COR-L47 (cell line): Measurements from ENCODE around the gene AAMP.
"Not testable (repeated sequence)": the region's sequence is repeated elsewhere in the genome, so short reads cannot be mapped to it uniquely, and the experiment has no call there.

ENCODE experiments used
- DNase-seq: peaks from one replicate; lab custom pipeline; 2025; lab: John Stamatoyannopoulos, UW

Gene AAMP

DNA sequence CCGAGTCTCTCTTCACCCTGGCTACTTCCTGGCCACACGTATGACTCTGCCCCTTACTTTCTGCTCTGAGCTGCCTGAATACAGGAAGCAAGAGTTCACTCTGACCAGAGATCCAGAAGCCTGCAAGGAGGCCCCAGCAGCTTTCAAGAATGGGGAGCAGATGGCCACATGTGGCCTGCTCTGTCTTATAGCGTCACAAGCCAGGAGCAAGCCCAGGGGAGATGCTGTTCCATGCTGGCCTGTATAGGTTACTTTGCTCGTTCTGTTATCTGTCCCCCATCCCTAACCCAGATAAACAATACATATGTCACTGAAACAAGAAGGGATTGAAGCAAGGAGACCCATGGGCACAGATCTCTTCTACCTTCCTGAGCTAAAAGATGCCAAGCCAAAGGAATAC is 4.6 kb upstream of the AAMP start:
- no peak for DNase-seq

DNA sequence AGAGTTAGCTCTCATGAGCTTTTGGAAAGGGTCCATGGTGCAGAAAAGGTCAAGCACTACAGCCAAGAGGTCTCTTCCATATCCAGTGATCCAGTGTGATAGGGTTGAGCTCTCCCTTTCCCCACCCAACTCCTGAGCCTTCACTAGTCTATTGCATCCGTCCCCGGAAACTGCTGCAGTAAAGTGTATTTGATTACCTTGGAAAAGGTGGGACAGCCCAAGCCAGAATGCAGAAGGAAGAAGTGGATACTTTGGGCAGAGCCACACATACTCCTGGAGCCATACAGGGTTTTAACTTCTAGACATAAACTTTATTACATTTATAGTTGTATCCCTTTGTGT is 3.9 kb upstream of the AAMP start:
- no peak for DNase-seq

DNA sequence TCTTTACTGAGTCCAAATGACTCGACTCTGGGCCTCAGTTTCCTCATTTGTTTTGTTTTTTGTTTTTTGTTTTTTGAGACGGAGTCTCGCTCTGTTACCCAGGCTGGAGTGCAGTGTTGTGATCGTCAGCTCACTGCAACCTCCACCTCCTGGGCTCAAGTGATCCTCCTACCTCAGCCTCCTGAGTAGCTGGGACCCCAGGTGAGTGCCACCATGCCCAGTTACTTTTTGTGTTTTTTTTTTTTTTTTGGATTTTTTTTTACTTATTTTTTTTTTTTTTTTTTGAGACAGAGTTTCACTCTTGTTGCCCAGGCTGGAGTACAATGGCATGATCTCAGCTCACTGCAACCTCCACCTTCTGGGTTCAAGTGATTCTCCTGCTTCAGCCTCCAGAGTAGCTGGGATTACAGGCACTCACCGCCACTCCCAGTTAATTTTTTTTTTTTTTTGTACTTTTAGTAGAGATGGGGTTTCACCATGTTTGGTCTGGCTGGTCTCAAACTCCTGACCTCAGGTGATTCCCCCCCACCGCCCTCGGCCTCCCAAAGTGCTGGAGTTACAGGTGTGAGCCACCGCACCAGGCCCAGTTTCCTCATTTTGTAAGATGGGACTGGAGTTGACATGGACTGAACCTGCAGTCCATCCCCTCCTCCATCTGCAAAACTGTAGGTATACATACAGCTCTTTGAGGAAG is 3.4 kb upstream of the AAMP start:
- not testable (repeated sequence) for DNase-seq

DNA sequence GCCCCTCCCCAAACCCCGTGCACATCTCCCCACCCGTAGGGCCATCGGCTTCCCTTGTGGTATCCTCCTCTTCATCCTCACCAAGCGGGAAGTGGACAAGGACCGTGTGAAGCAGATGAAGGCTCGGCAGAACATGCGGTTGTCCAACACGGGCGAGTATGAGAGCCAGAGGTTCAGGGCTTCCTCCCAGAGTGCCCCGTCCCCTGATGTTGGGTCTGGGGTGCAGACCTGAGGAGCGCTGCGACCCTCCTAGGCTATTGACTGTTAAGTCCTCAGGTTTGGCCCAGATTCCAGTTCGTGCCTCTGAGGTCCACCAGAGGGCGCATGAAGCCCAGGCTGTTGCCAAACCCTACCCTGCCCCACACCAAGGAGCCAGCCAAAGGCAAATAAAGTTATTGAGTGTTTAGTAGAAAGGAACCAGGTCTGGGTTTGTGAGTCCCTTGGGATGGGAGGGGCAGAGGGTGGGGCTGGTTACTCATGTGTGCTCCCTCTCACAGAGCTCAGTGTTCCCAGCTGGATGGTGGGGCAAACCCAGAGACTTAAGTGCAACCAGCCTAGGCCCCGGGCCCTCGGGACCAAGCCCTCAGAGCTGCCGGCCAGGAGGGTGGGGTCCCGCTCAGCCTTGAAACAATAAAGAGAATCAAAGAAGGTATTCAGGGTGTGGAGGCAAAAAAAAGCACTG is 2.7 kb upstream of the AAMP start:
- peak; percentile 77 for DNase-seq

DNA sequence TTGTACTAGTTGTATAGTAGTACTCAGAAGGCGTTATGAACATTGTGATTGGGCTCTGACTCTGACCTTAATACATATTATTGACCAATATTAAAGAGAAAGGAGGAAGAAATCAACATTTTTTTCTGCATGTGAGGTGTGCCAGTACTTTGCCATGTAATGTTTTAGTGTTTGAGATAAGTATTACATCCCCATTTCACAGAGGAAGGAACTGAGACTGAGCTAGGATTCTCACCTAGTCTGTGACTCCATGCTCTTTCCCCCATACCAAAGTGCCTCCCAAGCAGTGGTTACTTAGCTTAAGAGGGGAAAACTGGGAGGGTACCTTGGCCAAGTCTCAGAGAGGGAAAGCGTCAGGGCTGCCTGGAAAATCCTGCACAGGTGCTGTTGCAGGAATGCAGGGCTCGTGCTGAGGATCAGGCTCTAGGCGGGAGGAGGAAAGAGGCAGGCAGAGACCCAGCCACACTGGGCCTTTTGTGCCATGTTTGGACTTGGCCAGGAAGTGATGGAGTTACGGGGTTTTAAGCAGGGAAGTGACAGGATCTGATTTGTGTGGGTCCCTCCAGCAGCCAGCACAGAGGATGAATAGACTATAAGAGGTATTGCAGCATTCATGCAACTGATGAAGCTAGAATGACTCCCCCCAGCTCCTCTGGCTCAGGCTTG is 2.1 kb upstream of the AAMP start:
- DNase-seq: no peak

DNA sequence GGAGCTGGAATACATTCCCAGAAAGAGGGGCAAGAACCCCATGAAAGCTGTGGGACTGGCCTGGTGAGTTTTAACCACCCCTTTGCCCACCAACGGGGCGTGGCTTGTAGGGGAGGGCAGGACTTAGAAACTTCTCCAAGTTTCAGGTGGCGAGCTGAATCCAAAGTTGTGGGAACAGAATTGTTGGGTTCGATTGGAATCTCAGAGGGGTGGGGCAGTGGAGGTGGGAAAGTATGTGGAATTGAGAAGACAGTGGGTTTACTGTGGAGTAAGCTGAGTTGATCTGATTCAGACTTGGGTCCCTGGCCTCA is 1.5 kb upstream of the AAMP start:
- no peak for DNase-seq

DNA sequence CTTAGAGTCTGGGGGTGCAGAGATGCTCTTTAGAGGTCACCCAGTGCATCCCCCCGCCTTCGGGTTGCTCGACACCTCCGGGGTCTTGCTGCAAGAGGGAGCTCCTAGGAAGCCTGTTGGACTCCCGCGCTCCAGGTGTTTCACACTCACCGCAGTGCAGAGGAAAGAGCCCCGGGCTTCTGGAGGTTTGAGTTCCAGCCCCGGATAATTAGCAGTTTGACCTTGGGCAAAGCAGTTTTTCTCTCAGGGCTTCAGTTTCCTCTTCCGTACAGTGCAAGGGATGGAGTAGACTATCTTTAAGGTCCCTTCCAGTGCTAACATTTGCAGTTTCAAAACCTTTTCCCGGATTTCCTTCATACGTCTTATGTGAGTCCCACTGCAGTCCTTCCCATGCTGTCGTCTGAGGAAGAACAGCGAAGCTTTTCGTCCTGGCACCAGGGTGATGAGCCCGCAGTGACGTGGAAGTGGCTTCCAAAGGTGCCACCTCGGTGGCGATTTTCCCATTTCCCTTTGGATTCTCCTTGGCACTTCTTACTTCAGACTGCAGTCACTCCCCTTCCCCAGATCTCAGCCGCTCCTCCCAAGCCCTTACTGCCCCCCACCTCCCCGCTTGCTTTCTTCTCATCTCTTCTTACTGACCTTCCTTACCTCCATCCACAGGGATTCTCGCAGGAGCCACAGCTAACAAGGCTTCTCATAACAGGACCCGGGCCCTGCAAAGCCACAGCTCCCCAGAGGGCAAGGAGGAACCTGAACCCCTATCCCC is 967 bp upstream of the AAMP start:
- DNase-seq: no peak

DNA sequence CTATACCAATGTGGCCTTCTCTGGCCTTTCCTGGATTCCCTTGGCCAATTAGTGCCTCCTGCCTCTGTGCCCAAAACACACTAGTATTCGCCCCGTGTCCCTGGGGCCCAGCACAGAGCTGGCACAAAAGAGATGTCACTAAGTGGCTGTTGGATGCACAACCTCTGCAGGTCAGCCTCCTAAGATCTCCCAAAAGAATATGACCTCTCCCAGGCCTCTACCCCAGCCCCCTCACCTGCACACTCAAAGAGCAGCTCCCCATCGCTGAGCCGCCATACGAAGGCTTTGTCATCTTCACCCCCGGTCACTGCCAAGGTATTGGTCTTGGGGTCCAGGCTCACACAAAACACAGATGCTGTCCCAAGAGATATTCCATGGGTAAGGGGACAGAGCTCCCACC is 2.7 kb downstream of the AAMP start:
- no peak for DNase-seq

DNA sequence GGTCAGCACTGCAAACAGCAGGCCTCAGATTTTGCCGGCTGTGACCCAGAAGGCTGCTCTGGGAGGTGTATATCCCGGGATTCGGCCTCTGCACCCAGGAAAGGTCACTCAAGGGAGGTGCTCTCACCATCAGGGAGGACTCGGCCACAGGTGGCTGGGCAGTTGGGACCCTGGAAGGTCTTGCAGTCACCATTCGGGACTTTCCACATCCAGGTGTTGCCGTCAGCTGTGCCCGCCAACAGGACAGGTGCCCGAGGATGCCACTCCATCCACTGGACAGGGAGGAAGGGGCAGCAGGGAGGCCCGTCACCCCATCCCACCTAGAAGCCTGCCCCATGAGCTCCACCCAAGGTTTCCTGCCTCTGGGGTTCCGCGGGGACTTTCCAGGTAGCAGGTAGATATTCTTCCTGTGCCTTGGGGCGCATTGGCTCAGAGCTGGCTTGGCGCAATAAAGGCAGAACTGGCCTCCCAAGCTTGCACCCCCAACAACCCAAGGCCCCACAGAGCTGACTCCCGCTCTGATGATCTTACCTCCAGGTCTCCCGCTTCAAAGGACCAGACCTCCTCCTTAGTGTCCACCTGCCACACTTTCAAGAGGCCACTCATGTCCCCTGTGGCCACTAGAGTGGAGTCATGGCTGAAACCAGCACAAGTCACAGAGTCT is 3.5 kb downstream of the AAMP start:
- DNase-seq: no peak

DNA sequence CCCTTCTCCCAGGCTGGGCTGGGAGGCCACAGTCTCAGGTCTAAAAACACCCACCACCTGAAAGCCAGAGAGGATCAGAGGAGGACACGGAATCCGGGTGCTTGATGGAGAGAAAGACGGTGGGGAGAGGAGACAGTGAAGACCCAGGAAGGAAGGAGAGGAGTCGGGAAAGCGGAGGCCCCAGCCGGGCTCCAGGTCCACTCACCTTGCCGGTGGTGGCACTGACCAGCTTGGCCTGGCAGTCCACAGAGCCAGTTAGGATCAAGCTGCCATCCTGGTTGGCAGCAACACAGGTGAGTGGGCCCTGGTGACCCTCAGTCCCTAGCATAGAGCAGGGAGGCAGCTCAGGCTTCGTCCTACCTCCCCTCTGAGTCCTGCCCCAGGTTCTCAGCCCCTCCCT is 4.3 kb downstream of the AAMP start:
- no peak for DNase-seq

DNA sequence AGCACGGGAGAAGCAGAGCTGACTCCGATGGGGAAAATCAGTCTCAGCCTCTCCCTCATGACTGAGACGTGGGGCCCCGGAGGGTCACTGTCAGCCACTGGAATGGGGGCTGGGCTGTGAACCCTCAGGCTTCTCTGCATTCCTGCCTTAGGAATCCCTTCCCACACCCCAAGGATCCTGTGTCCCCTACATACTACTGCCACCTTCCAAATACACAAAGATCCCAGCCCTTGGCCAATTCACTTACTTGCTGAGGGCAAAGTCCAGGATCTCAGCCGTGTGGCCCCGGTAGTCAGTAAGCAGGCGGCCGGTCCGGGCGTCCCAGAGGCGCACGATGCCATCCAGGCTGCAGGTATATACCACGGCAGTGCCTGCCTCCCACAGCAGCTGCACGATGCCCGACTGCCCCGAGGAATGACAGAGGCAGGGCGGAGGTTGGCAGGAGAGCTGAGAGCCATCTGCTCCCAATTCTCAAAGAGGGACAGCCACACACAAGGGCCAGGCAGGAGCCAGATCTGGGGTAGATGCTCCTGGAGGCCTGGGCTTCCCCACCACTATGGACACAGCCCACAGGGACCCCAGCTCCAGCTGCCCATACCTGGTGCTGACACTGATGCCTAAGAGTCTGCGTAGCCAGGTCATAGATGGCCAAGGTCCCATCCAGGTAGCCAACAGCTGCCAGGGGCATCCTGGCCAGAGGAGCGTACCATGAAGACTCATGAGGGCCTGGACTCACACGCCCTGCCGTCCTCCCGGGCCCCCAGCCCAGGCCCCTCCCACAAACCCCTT is 5.0 kb downstream of the AAMP start:
- DNase-seq: no peak

DNA sequence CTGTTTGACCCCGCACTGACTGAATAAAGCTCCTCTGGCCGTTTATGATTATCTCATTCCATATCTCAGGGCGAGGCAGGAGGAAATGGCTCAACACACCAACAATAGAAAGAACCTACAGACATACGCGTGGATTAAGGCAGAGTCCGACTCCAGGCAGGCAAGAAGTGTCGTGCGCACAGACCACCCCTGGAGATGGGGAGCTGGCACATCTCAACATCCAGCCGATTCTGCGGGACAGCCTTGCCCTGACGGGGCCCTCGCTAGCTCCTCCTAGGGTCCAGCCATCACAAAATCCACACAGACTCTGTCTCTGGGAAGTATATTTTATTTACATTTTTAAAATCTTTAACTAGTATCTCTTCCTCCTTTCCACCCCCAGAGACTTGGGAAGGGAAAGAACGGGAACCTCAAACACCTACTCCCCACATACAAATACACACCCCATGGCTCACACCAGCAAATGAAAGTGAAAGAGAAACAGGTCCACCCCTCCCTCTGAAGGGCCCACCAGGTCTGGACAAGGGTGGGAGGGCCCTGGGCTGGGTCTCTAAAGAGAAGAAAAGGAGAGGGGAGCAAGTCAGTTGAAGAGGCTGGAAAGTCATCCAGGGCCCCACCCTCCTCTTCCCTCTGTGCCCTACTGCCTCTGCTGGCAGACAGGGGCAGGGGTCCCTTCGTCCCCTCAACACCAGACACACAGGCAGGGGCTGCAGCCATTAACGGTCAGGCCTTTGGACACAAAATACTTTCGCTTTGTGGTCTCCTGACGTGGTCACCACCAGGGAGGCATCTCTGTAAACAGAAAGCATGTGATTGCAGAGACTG is 5.9 kb downstream of the AAMP start:
- no peak for DNase-seq

DNA sequence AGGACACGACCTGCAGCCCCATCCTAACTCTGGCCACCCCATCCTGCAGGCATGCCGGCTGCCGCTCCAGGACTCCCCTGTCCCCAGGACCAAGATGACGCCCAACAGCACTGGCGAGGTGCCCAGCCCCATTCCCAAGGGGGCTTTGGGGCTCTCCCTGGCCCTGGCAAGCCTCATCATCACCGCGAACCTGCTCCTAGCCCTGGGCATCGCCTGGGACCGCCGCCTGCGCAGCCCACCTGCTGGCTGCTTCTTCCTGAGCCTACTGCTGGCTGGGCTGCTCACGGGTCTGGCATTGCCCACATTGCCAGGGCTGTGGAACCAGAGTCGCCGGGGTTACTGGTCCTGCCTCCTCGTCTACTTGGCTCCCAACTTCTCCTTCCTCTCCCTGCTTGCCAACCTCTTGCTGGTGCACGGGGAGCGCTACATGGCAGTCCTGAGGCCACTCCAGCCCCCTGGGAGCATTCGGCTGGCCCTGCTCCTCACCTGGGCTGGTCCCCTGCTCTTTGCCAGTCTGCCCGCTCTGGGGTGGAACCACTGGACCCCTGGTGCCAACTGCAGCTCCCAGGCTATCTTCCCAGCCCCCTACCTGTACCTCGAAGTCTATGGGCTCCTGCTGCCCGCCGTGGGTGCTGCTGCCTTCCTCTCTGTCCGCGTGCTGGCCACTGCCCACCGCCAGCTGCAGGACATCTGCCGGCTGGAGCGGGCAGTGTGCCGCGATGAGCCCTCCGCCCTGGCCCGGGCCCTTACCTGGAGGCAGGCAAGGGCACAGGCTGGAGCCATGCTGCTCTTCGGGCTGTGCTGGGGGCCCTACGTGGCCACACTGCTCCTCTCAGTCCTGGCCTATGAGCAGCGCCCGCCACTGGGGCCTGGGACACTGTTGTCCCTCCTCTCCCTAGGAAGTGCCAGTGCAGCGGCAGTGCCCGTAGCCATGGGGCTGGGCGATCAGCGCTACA is 7.0 kb downstream of the AAMP start:
- DNase-seq: no peak

DNA sequence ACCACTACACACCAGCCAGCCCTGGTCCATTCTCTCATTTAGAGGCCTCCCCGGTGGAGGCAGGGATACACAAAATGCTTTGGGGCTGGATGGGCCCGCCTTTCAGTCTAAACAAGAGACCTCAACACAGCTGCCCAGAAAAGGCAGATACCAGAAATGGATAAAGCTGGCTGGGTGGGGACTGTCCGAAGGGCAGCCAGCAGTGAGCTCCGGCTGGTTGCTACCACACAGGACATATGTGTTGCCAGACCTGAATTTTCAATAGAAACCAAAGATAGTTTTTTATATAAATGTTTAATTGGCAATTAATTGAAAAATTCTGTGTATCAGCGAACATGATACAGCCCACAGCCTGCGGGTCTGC is 7.7 kb downstream of the AAMP start:
- no peak for DNase-seq

DNA sequence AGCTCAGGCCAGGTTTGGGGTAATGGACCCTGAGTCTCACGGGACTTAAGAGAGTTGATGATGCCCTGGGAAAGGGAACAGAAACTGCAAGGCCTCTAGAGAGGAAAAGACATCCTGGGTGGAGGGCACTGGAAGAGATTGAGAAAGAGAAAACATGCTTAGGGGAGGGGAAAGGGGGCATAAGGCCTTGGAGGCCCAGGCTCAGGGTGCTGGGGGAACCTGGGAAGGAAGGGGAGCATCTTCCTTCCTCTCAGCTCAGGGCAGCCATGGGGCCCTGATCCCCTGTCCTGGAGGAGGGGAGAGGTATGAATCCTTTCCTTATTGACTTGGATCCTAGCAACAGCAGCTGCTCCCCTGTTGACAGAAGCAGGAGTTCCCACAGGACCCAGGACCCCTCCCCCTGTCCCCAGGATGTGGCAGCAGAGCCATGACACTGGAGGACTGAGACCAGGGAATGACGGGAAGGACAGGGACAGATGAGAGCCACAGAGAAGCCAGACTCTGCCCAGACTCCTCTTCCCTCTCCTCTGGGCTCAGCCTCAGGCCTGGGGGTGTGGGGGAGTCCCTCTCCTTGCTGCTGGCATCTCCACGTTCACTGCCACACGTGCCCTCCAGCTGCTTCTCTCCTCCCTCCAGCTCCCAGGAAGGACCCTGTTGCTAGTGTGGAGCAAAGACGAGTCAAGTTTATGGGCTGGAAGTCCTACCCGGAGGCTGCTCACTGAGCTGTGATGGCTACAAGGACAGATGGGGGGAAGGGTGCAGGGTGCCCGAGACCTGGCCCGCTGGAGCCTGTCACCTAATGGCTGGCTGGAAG is 8.3 kb downstream of the AAMP start:
- no peak for DNase-seq

DNA sequence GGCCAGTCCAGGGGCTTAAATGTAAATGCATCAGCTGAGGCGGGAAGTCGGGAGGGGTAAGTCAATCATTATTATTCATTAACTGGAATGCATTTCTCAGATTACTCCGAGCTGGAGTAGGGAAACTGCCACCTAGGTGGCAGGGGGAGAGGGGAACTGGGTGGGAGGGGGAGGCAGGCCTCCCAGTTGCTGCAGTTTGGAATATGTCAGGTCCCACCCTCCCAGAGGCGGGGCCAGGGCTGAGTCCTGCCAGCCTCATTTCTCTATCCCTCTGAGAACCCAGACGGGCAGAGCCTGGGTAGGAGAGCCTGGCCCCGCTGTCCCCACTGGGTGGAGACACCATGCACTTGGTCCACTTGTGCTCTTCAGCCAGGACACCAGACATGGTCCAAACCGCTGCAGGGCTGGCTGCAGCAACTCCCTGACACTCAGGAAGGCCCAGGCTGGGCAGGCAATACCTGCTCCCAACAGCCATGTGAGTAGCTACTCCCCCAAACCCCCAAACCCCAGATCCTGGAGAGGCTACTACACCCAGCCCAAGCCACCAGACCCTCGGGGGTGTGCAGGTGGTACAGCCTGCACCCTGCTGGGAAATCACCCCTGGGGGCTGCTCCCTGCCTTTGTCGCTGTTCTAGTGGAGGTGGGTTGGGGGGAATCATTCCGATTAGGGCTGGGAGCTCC is 9.1 kb downstream of the AAMP start, which contains the start of gene GPBAR1:
GPBAR1 (plus strand) TSS at position 274 of the 681 bp plus-strand sequence. CDS start 1,710 bp downstream, outside the sequence.
- DNase-seq: no peak

DNA sequence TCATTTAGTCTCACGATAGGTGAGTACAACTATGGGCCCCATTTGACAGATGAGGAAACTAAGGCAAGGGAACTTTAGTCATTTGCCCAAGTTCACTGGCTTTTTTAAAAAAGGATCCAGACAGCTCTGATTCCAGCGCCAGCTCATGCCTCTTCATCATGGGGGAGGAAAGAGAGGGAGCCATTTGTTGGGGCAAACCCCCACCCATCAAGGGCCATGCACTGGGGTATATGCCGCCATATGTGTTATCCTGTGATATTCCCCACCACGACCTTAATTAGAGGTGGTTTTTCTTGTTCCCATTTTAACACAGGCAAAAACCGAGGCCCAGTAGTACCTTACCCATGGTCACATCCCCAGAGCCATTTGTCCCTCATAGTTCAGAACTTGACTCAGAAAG is 9.8 kb downstream of the AAMP start:
- DNase-seq: no peak
